Suprapubic skin (tissue), 4 donors: ENCODE results near the gene CD160. TPM values are rescaled to one million over a fixed set of nuclear protein-coding genes. Genes with fewer than 3 reads are reported as not detected.
"Not testable (repeated sequence)": the region's sequence is repeated elsewhere in the genome, so short reads cannot be mapped to it uniquely, and the experiment has no call there.

Experiments
- DNase-seq, 2 donors: peaks; one replicate each; pipeline ENCODE4 v3.0.0-alpha.2; 2019; ENCODE audit warnings: low spot score in 2 of 2
- H3K27ac ChIP-seq: fragments of 200-600 bp; sonication (generic); one replicate; pipeline ENCODE4 v1.5.1; 2019
- H3K27me3 ChIP-seq: fragments of 200-600 bp; sonication (generic); one replicate; pipeline ENCODE4 v1.5.1; 2019
- H3K36me3 ChIP-seq: fragments of 200-600 bp; sonication (generic); one replicate; pipeline ENCODE4 v1.5.1; 2019
- H3K4me1 ChIP-seq: fragments of 200-600 bp; sonication (generic); one replicate; pipeline ENCODE4 v1.5.1; 2019
- H3K4me3 ChIP-seq: fragments of 200-600 bp; sonication (generic); one replicate; pipeline ENCODE4 v1.5.1; 2019; ENCODE audit warnings: mild to moderate bottlenecking
- H3K9me3 ChIP-seq: fragments of 200-600 bp; sonication (generic); one replicate; pipeline ENCODE4 v1.5.1; 2019
- EP300 ChIP-seq: sonication (generic); formaldehyde crosslinking; IDR thresholded peaks from one replicate; pipeline ENCODE4 v1.6.1; 2017; ENCODE audit warnings: antibody characterized with exemption
- POLR2A ChIP-seq, 2 donors: fragments of 450-650 bp; IDR thresholded peaks; one replicate each; pipeline ENCODE4 v1.6.1; 2017; ENCODE audit warnings: antibody characterized with exemption in 2 of 2, mild to moderate bottlenecking in 2 of 2, moderate library complexity in 2 of 2
- POLR2AphosphoS5 ChIP-seq, 3 donors: sonication (generic); formaldehyde crosslinking; IDR thresholded peaks; one replicate each; pipeline ENCODE4 v1.6.1; 2017; ENCODE audit warnings: antibody characterized with exemption in 3 of 3
- WGBS: methylation state at CpG from one replicate; pipeline ENCODE4 v1.1.5; 2018; 5-methylcytosine and 5-hydroxymethylcytosine counted together
- total RNA-seq, 4 donors: library from RNA; depleted of rRNA; stranded (reverse); fragments of >200 nt; gene quantifications; one replicate each; pipeline ENCODE4 v1.1.0, GENCODE V29; 2016
- TF ChIP-seq, protein P1 (sequence below), 2 donors: fragments of 200-600 bp in 1 of 2; fragments of 450-650 bp in 1 of 2; sonication (generic) in 1 of 2; IDR thresholded peaks; one replicate each; pipeline ENCODE4 v1.5.1; 2016 to 2019; ENCODE audit warnings: antibody characterized with exemption in 2 of 2, mild to moderate bottlenecking in 1 of 2, moderate library complexity in 1 of 2

The CD160 gene
- total RNA-seq, 4 donors from 2014 or later = not detected

DNA sequence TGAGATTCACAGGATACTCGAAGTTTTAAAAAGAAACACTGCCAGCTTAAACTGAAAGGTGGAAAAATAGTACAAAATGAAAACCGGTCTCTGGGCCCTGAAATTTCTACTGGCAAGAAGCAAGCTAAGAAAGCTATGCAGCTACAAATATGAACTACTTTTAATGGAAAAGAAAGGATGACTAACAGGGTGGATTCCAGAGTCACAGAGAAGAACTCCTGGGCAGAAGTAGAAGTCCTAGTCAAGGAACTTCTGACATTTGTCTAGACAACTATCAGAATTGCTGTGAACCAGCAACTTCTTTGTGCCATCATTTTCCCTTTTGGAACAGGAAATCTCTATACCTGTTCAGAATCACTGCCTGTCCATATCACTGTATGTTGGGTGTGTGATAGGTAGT is 38.1 kb downstream of the CD160 start:
- 86% methylated on average over 2 of the region's 2 CpGs for WGBS
- Histone ChIP-seq H3K4me3 (no peak overlapping the region), H3K27ac (no peak overlapping the region), H3K36me3 (peaks cover 33% of the 10 kb centered on the region), H3K9me3 (no peaks in the 10 kb centered on the region), H3K4me1 (no peaks in the 10 kb centered on the region), H3K27me3 (no peaks in the 10 kb centered on the region)
- no peak for DNase-seq
- TF ChIP-seq, protein P1, sequence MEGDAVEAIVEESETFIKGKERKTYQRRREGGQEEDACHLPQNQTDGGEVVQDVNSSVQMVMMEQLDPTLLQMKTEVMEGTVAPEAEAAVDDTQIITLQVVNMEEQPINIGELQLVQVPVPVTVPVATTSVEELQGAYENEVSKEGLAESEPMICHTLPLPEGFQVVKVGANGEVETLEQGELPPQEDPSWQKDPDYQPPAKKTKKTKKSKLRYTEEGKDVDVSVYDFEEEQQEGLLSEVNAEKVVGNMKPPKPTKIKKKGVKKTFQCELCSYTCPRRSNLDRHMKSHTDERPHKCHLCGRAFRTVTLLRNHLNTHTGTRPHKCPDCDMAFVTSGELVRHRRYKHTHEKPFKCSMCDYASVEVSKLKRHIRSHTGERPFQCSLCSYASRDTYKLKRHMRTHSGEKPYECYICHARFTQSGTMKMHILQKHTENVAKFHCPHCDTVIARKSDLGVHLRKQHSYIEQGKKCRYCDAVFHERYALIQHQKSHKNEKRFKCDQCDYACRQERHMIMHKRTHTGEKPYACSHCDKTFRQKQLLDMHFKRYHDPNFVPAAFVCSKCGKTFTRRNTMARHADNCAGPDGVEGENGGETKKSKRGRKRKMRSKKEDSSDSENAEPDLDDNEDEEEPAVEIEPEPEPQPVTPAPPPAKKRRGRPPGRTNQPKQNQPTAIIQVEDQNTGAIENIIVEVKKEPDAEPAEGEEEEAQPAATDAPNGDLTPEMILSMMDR (IDR thresholded peaks at IDR 0.05) = no peak
- no peak for TF ChIP-seq POLR2A (IDR thresholded peaks at IDR 0.05)
- no peak for TF ChIP-seq EP300

DNA sequence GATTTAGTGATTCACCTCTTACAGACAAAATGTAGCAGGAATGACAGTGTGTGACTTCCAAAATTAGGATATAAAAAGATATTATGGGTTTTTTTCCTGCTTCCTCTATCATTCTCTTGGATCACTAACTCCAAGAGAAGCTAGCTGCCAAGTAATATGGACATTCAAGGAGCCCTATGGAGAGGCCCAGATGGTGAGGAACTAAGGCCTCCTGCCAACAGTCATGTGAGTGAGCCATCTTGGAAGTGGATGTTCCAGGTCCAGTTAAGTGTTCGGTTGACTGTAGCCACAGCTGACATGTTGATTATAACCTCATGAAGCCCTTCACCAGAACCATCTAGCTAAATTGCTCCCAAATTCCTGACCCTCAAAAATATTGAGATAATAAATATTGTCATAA is 38.8 kb downstream of the CD160 start:
- no peak for DNase-seq
- Histone ChIP-seq H3K27ac (no peak overlapping the region), H3K4me3 (no peak overlapping the region), H3K36me3 (peaks cover 27% of the 10 kb centered on the region), H3K27me3 (no peaks in the 10 kb centered on the region), H3K4me1 (no peaks in the 10 kb centered on the region), H3K9me3 (no peaks in the 10 kb centered on the region)
- no peak for TF ChIP-seq POLR2AphosphoS5 (IDR thresholded peaks at IDR 0.05)
- TF ChIP-seq EP300 = no peak
- no peak for TF ChIP-seq POLR2A (IDR thresholded peaks at IDR 0.05)
- TF ChIP-seq, protein P1 (IDR thresholded peaks at IDR 0.05) = no peak
- 89% methylated on average over 1 of the region's 1 CpG for WGBS

DNA sequence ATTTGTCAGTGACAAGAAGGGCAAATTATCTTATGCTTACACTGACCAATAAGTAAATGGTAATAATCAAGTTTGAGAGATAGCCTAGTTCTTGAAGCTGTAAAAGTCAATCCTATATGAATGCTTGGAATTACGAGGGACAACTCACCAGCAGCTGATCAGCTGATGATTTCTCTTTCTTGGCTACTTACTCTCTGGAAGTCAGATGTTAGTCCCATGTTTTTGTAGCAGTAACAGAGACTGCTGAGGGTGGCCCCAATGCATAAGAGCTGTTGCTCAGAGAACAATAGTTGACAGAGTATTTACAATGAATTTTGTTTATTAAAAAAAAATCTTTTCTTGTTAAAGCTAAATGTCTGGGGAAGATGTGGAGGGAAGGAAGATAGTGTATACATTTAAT is 39.3 kb downstream of the CD160 start:
- 97% methylated on average over 1 of the region's 1 CpG for WGBS
- Histone ChIP-seq H3K36me3 (peaks cover 26% of the 10 kb centered on the region), H3K9me3 (no peaks in the 10 kb centered on the region), H3K4me1 (no peaks in the 10 kb centered on the region), H3K27ac (no peak overlapping the region), H3K27me3 (no peaks in the 10 kb centered on the region), H3K4me3 (no peak overlapping the region)
- DNase-seq = no peak
- no peak for TF ChIP-seq EP300
- TF ChIP-seq, protein P1 (IDR thresholded peaks at IDR 0.05) = no peak
- no peak for TF ChIP-seq POLR2AphosphoS5 (IDR thresholded peaks at IDR 0.05)
- no peak for TF ChIP-seq POLR2A (IDR thresholded peaks at IDR 0.05)

DNA sequence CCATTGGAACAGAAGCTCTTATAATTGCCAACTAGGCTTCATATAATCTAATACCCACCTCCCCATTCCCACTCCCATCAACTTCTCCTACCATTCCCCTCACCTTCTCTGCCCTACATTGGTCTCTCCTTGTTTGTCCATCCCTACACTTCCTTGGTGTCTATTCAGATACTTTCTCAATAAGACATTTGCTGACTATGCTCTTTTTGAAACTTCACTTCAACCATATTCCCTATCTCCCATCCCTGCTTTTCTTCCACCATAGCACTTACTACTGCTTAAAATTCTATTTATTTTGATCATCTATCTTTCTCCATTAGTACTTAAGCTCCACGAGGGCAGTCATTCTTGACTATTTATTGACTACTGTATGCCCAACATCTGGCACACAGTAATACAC is 40.4 kb downstream of the CD160 start:
- H3K36me3 ChIP-seq = peaks cover 33% of the 10 kb centered on the region
- H3K9me3 ChIP-seq = no peaks in the 10 kb centered on the region
- H3K4me1 ChIP-seq = no peaks in the 10 kb centered on the region
- WGBS = 97% methylated on average over 1 of the region's 1 CpG
- no peak for DNase-seq
- no peak overlapping the region for H3K4me3 ChIP-seq
- TF ChIP-seq POLR2A (IDR thresholded peaks at IDR 0.05) = no peak
- no peak overlapping the region for H3K27ac ChIP-seq
- no peaks in the 10 kb centered on the region for H3K27me3 ChIP-seq

DNA sequence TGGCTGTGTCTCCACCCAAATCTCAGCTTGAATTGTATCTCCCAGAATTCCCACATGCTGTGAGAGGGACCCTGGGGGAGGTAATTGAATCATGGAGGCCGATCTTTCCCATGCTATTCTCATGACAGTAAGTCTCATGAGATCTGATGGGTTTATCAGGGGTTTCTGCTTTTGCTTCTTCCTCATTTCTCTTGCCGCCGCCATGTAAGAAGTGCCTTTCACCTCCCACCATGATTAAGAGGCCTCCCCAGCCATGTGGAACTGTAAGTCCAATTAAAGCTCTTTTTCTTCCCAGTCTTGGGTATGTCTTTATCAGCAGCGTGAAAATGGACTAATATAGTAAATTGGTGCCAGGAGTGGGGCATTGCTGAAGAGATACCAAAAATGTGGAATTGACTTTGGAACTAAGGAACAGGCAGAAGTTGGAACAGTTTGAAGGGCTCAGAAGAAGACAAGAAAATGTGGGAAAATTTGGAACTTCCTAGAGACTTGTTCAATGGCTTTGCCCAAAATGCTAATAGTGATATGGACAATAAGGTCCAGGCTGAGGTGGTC is 41.2 kb downstream of the CD160 start:
- not testable (repeated sequence) for H3K27me3 ChIP-seq, H3K4me3 ChIP-seq, H3K9me3 ChIP-seq, H3K4me1 ChIP-seq, DNase-seq, H3K27ac ChIP-seq
- 95% methylated on average over 4 of the region's 4 CpGs for WGBS
- peaks cover 35% of the 10 kb centered on the region for H3K36me3 ChIP-seq

DNA sequence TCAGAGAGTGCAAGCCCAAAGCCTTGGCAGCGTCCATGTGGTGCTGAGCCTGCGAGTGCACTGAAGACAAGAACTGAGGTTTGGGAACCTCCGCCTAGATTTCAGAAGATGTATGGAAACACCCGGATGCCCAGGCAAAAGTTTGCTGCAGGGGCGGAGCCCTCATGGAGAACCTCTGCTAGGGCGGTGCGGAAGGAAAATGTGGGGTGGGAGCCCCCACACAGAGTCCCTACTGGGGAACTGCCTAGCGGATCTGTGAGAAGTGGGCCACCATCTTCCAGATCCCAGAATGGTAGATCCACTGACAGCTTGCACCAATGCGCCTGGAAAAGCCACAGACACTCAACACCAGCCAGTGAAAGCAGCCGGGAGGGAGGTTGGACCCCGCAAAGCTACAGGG is 42.2 kb downstream of the CD160 start:
- not testable (repeated sequence) for H3K4me1 ChIP-seq, H3K27me3 ChIP-seq, H3K4me3 ChIP-seq, DNase-seq, H3K27ac ChIP-seq, H3K9me3 ChIP-seq
- 99% methylated on average over 11 of the region's 11 CpGs for WGBS
- H3K36me3 ChIP-seq = peaks cover 31% of the 10 kb centered on the region

DNA sequence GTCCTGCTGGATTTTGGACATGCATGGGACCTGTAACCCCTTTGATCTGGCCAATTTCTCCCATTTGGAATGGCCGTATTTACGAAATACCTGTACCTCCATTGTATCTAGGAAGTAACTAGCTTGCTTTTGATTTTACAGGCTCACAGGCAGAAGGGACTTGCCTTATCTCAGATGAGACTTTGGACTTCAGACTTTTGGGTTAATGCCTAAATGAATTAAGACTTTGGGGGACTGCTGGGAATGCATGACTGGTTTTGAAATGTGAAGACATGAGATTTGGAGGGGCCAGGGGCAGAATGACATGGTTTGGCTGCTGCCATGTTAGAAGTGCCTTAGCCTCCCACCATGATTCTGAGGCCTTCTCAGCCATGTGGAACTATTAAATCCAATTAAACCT is 42.7 kb downstream of the CD160 start:
- H3K27me3 ChIP-seq, DNase-seq, H3K4me1 ChIP-seq, H3K4me3 ChIP-seq, H3K27ac ChIP-seq, H3K9me3 ChIP-seq: not testable (repeated sequence)
- H3K36me3 ChIP-seq = peaks cover 34% of the 10 kb centered on the region
- WGBS = 92% methylated on average over 2 of the region's 2 CpGs

DNA sequence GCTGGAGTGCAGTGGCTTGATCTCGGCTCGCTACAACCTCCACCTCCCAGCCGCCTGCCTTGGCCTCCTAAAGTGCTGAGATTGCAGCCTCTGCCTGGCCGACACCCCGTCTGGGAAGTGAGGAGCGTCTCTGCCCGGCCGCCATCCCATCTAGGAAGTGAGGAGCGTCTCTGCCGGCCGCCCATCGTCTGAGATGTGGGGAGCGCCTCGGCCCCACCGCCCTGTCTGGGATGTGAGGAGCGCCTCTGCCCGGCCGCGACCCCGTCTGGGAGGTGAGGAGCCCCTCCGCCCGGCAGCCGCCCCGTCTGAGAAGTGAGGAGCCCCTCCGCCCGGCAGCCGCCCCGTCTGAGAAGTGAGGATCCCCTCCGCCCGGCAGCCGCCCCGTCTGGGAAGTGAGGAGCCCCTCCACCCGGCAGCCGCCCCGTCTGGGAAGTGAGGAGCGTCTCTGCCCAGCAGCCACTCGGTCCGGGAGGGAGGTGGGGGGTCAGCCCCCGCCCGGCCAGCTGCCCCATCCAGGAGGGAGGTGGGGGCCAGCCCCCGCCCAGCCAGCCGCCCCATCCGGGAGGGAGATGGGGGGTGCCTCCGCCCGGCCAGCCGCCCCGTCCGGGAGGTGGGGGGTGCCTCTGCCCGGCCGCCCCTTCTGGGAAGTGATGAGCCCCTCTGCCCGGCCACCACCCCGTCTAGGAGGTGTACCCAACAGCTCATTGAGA is 45.1 kb downstream of the CD160 start:
- peaks cover 28% of the 10 kb centered on the region for H3K36me3 ChIP-seq
- H3K9me3 ChIP-seq, H3K4me3 ChIP-seq, H3K4me1 ChIP-seq, H3K27ac ChIP-seq, DNase-seq, H3K27me3 ChIP-seq: not testable (repeated sequence)
- 98% methylated on average over 9 of the region's 52 CpGs for WGBS

DNA sequence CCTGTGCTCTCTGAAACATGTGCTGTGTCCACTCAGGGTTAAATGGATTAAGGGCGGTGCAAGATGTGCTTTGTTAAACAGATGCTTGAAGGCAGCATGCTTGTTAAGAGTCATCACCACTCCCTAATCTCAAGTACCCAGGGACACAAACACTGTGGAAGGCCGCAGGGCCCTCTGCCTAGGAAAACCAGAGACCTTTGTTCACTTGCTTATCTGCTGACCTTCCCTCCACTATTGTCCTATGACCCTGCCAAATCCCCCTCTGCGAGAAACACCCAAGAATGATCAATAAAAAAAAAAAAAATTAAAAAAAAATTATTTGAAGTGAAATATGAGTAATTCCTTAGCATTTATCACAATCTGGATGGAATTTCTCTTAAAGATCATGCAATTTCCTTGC is 45.8 kb downstream of the CD160 start:
- peaks cover 32% of the 10 kb centered on the region for H3K36me3 ChIP-seq
- 91% methylated on average over 1 of the region's 3 CpGs for WGBS
- H3K4me1 ChIP-seq, H3K27me3 ChIP-seq, H3K4me3 ChIP-seq, DNase-seq, H3K27ac ChIP-seq, H3K9me3 ChIP-seq: not testable (repeated sequence)

DNA sequence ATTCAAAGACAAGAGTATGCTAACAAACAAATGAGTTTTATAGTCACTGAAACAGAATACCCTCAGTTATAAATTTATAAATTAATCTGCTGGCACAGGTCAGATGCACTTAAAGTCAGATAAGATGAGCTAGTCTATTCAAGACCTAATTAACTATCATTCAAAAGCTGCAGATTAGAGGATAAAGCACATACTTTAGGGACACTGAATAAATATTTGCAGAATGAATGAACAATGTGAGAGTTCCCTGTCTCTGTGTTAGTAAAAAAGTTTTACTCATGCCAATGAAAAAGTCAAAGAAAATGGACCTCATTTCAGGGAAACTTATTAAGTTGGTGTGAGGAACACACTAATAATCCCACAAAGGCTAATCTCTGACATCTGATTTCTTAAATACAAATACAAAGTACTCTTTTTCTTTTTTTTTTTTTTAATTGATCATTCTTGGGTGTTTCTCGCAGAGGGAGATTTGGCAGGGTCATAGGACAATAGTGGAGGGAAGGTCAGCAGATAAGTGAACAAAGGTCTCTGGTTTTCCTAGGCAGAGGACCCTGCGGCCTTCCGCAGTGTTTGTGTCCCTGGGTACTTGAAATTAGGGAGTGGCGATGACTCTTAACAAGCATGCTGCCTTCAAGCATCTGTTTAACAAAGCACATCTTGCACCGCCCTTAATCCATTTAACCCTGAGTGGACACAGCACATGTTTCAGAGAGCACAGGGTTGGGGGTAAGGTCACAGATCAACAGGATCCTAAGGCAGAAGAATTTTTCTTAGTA is 46.5 kb downstream of the CD160 start:
- not testable (repeated sequence) for H3K27me3 ChIP-seq, H3K27ac ChIP-seq, H3K4me3 ChIP-seq, DNase-seq, H3K9me3 ChIP-seq, H3K4me1 ChIP-seq
- peaks cover 39% of the 10 kb centered on the region for H3K36me3 ChIP-seq
- 76% methylated on average over 5 of the region's 5 CpGs for WGBS
